SK-N-SH (cell line): Measurements from ENCODE around the gene C17orf50. TPM values are rescaled to one million over a fixed set of nuclear protein-coding genes. Genes with fewer than 3 reads are reported as not detected.

Source experiments
- CTCF ChIA-PET: fragments of 300-600, 350-600 bp; formaldehyde crosslinking; extraction: SDS; loops from one replicate; lab custom pipeline; 2021; lab: Yijun Ruan, JAX
- POLR2A ChIA-PET: fragments of 350-600 bp; sonication (Branson Sonifier 250); formaldehyde crosslinking; extraction: SDS; loops from one replicate; lab custom pipeline; 2020; ENCODE audit warnings: antibody characterized with exemption, inconsistent platforms; lab: Yijun Ruan, JAX
- DNase-seq: peaks from one replicate; pipeline ENCODE4 v3.0.0; 2012
- H2AFZ ChIP-seq: fragments of 200-600 bp; sonication (generic); 2 replicates; pipeline ENCODE4 v1.8.1; 2016; ENCODE audit warnings: antibody characterized with exemption, mild to moderate bottlenecking, low read depth
- H3F3A ChIP-seq: fragments of 200-600 bp; sonication (generic); replicated peaks from 2 replicates; pipeline ENCODE3; 2016; ENCODE audit warnings: antibody characterized with exemption, mild to moderate bottlenecking; ENCODE audit not compliant: insufficient read depth
- H3K27ac ChIP-seq, 2 experiments: fragments of 200-500 bp in 1 of 2; fragments of 200-600 bp in 1 of 2; sonication (Bioruptor generic) in 1 of 2; sonication (generic), shearing (Covaris generic) in 1 of 2; 2 replicates each; pipeline versions ENCODE4 v1.5.1 to v1.6.1; 2014 to 2016; ENCODE audit warnings: low read depth in 2 of 2, inconsistent platforms in 1 of 2, low read length in 1 of 2, mild to moderate bottlenecking in 1 of 2, mixed read lengths in 1 of 2
- H3K27me3 ChIP-seq: fragments of 200-600 bp; sonication (generic), shearing (Covaris generic); 2 replicates; pipeline ENCODE4 v1.6.1; 2016; ENCODE audit warnings: mixed run types; ENCODE audit not compliant: insufficient read depth
- H3K36me3 ChIP-seq, 2 experiments: fragments of 200-500 bp in 1 of 2; fragments of 200-600 bp in 1 of 2; sonication (Bioruptor generic) in 1 of 2; sonication (generic) in 1 of 2; replicated peaks in 1 of 2; 2 replicates each; pipeline versions ENCODE3 to v1.5.1; 2014 to 2016; ENCODE audit warnings: low read length in 1 of 2, mild to moderate bottlenecking in 1 of 2; ENCODE audit not compliant: insufficient read depth in 2 of 2, control insufficient read depth in 1 of 2
- H3K4me1 ChIP-seq, 2 experiments: fragments of 200-500 bp in 1 of 2; fragments of 200-600 bp in 1 of 2; sonication (Bioruptor generic) in 1 of 2; sonication (generic), shearing (Covaris generic) in 1 of 2; 2 replicates each; pipeline versions ENCODE4 v1.5.1 to v1.6.1; 2014 to 2016; ENCODE audit warnings: low read depth in 1 of 2, low read length in 1 of 2, mixed run types in 1 of 2; ENCODE audit not compliant: insufficient read depth in 2 of 2, control insufficient read depth in 1 of 2
- H3K4me2 ChIP-seq: fragments of 200-600 bp; sonication (generic), shearing (Covaris generic); 2 replicates; pipeline ENCODE4 v1.6.1; 2017; ENCODE audit warnings: mixed run types
- H3K4me3 ChIP-seq, 2 experiments: fragments of 200-500 bp in 1 of 2; fragments of 200-600 bp in 1 of 2; sonication (Bioruptor generic) in 1 of 2; sonication (generic), shearing (Covaris generic) in 1 of 2; 2 replicates each; pipeline versions ENCODE4 v1.5.1 to v1.8.1; 2014 to 2016; ENCODE audit warnings: low read depth in 2 of 2, inconsistent platforms in 1 of 2, low read length in 1 of 2, mild to moderate bottlenecking in 1 of 2, mixed read lengths in 1 of 2, moderate library complexity in 1 of 2
- H3K79me2 ChIP-seq: fragments of 200-600 bp; sonication (generic); 2 replicates; pipeline ENCODE4 v1.8.1; 2017; ENCODE audit warnings: mild to moderate bottlenecking; ENCODE audit not compliant: insufficient read depth
- H3K9ac ChIP-seq: fragments of 200-600 bp; sonication (generic); 2 replicates; pipeline ENCODE4 v1.6.1; 2017; ENCODE audit warnings: mixed run types
- H3K9me2 ChIP-seq: fragments of 200-600 bp; sonication (generic); 2 replicates; pipeline ENCODE4 v1.6.1; 2017; ENCODE audit warnings: mixed run types
- H3K9me3 ChIP-seq: fragments of 200-600 bp; sonication (generic); 2 replicates; pipeline ENCODE4 v1.6.1; 2017; ENCODE audit warnings: mixed run types, mild to moderate bottlenecking, moderate library complexity
- H4K20me1 ChIP-seq: fragments of 200-600 bp; sonication (generic); 2 replicates; pipeline ENCODE4 v1.6.1; 2017; ENCODE audit warnings: mild to moderate bottlenecking, mixed run types; ENCODE audit not compliant: insufficient read depth
- CHD2 ChIP-seq: fragments of 150-350 bp; IDR thresholded peaks from 2 replicates; pipeline ENCODE4 v1.6.1; 2018; ENCODE audit warnings: low read length; ENCODE audit not compliant: partially characterized antibody
- ELF1 ChIP-seq: IDR thresholded peaks from 2 replicates; pipeline ENCODE4 v1.4.0; 2012
- EP300 ChIP-seq, 2 experiments: IDR thresholded peaks; 2 replicates each; pipeline versions ENCODE4 v1.4.0 to v1.6.1; 2012; ENCODE audit warnings: borderline replicate concordance in 1 of 2, low read depth in 1 of 2, low read length in 1 of 2
- EZH2phosphoT487 ChIP-seq: fragments of 200-600 bp; sonication (generic); IDR thresholded peaks from 2 replicates; pipeline ENCODE4 v1.6.1; 2017; ENCODE audit warnings: low read depth, mixed run types, mild to moderate bottlenecking, antibody characterized with exemption, moderate library complexity, borderline replicate concordance
- FOXM1 ChIP-seq: IDR thresholded peaks from 2 replicates; pipeline ENCODE4 v1.4.0; 2012; ENCODE audit warnings: low read depth, mild to moderate bottlenecking
- GABPA ChIP-seq: IDR thresholded peaks from 2 replicates; pipeline ENCODE4 v1.4.0; 2012; ENCODE audit warnings: low read depth, mild to moderate bottlenecking
- JUND ChIP-seq: IDR thresholded peaks from 2 replicates; pipeline ENCODE4 v1.4.0; 2012
- NFIC ChIP-seq: IDR thresholded peaks from 2 replicates; pipeline ENCODE4 v1.4.0; 2012; ENCODE audit warnings: borderline replicate concordance
- NRF1 ChIP-seq: IDR thresholded peaks from 2 replicates; pipeline ENCODE4 v1.6.1; 2012; ENCODE audit warnings: low read depth, mild to moderate bottlenecking, low read length
- PBX3 ChIP-seq: IDR thresholded peaks from 2 replicates; pipeline ENCODE4; 2012
- RFX5 ChIP-seq: IDR thresholded peaks from 2 replicates; pipeline ENCODE4 v1.6.1; 2012; ENCODE audit warnings: mild to moderate bottlenecking, improper control_type of control experiment, low read length
- SMC3 ChIP-seq: IDR thresholded peaks from 2 replicates; pipeline ENCODE4 v1.6.1; 2012; ENCODE audit warnings: low read depth, low read length, improper control_type of control experiment
- TCF12 ChIP-seq: IDR thresholded peaks from 2 replicates; pipeline ENCODE4 v1.4.0; 2012
- WGBS: methylation state at CpG from one replicate; pipeline ENCODE4 v1.1.6; 2017; ENCODE audit warnings: low lambda C conversion rate; 5-methylcytosine and 5-hydroxymethylcytosine counted together
- polyA plus RNA-seq, 3 experiments: library from polyadenylated mRNA; depleted of rRNA; stranded (reverse); fragments of >200 nt; gene quantifications; 2 replicates each; pipeline ENCODE4 v1.2.3, GENCODE V29; 2012
- TF ChIP-seq, protein P1 (sequence below): fragments of 150-350 bp; IDR thresholded peaks from 2 replicates; pipeline ENCODE4 v1.6.1; 2017; ENCODE audit warnings: antibody characterized with exemption, low read length, low read depth, borderline replicate concordance
- TF ChIP-seq, protein P2 (sequence below): IDR thresholded peaks from 2 replicates; pipeline ENCODE4 v1.6.1; 2012; ENCODE audit warnings: mild to moderate bottlenecking, low read depth, low read length, moderate library complexity

Gene C17orf50
- polyA plus RNA-seq, 1 of the 3 experiments (the other 2 are of a cell fraction) = 0.05 TPM

DNA sequence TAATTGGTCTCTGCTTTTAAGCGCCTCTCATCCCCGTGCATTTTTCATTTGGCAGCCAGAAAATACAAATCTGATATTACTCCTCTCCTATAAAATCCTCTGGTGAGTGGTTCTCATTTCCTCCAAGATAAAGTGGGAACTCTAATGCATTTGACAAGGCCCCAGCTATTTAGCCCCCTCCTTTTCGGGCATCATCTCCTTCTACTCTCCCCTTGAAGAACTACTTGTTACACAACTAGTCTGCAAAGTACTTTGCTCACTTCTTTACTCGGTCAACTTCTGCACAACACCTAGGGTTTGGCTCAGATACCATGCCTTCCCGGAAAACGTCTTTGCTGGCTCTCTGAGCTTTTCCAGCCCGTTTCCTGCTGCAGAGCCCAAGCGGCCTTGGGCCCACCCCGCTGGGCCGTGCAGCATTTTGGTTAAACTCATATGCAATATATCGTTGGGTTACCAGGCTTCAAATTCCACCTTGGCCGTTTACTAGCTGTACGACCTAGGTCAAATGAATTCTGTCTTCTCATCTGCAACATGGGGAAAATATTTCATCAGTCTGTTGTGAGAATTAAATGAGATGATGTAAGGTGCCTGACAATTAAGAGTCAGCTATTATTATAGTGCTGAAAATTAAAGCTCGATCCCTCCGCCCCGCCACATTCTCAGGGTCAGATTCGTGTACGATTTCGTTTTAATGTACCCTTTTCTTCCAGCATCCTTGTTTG is 47.7 kb downstream of the C17orf50 start:
- peak overlapping the region; percentile 63; the same call in 1 of the 2 replicates for H2AFZ ChIP-seq
- TF ChIP-seq, protein P1, sequence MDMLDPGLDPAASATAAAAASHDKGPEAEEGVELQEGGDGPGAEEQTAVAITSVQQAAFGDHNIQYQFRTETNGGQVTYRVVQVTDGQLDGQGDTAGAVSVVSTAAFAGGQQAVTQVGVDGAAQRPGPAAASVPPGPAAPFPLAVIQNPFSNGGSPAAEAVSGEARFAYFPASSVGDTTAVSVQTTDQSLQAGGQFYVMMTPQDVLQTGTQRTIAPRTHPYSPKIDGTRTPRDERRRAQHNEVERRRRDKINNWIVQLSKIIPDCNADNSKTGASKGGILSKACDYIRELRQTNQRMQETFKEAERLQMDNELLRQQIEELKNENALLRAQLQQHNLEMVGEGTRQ = no peak
- TF ChIP-seq NFIC (no peak), FOXM1 (no peak), SMC3 (no peak), EZH2phosphoT487 (no peak), ELF1 (no peak), JUND (no peak), NRF1 (no peak), CHD2 (no peak), RFX5 (no peak), TCF12 (no peak), EP300 (IDR thresholded peaks at IDR 0.05; ENCODE audit: borderline replicate concordance in 1 of 2, low read depth in 1 of 2, low read length in 1 of 2) (no peak), GABPA (no peak), PBX3 (no peak)
- TF ChIP-seq, protein P2, sequence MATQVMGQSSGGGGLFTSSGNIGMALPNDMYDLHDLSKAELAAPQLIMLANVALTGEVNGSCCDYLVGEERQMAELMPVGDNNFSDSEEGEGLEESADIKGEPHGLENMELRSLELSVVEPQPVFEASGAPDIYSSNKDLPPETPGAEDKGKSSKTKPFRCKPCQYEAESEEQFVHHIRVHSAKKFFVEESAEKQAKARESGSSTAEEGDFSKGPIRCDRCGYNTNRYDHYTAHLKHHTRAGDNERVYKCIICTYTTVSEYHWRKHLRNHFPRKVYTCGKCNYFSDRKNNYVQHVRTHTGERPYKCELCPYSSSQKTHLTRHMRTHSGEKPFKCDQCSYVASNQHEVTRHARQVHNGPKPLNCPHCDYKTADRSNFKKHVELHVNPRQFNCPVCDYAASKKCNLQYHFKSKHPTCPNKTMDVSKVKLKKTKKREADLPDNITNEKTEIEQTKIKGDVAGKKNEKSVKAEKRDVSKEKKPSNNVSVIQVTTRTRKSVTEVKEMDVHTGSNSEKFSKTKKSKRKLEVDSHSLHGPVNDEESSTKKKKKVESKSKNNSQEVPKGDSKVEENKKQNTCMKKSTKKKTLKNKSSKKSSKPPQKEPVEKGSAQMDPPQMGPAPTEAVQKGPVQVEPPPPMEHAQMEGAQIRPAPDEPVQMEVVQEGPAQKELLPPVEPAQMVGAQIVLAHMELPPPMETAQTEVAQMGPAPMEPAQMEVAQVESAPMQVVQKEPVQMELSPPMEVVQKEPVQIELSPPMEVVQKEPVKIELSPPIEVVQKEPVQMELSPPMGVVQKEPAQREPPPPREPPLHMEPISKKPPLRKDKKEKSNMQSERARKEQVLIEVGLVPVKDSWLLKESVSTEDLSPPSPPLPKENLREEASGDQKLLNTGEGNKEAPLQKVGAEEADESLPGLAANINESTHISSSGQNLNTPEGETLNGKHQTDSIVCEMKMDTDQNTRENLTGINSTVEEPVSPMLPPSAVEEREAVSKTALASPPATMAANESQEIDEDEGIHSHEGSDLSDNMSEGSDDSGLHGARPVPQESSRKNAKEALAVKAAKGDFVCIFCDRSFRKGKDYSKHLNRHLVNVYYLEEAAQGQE = no peak
- TF ChIP-seq, all 33 proteins: peak for 0
- H3K79me2 ChIP-seq = peaks cover 41% of the 10 kb centered on the region
- no peak for DNase-seq
- H3K9me2 ChIP-seq = no peaks in the 10 kb centered on the region
- POLR2A ChIA-PET = interaction anchor here (0.5 to 4.2 kb wide), 16 partner anchors 8 to 230 kb away, joined by 3 to 65 read pairs (median 4); partner anchors contain the start of genes AP2B1 and PEX12
- H3K27ac ChIP-seq = peak overlapping the region; percentile 75 to 99
- peak overlapping the region; percentile 77 to 80 for H3K4me3 ChIP-seq
- H3K4me1 ChIP-seq = peaks cover 0 to 21% of the 10 kb centered on the region in 2 experiments; a peak in 3 of 4 replicates
- H3K36me3 ChIP-seq = peaks cover 0 to 12% of the 10 kb centered on the region in 2 experiments
- 43% methylated on average over 19 of the region's 19 CpGs for WGBS
- peak overlapping the region; percentile 65 for H3K4me2 ChIP-seq
- peak overlapping the region; percentile 90 for H3K9ac ChIP-seq
- H3K27me3 ChIP-seq = no peaks in the 10 kb centered on the region
- H4K20me1 ChIP-seq = peaks cover 36% of the 10 kb centered on the region
- H3F3A ChIP-seq = no peaks in the 10 kb centered on the region
- CTCF ChIA-PET = interaction anchor here (0.6 to 13.5 kb wide), 22 partner anchors 8 to 394 kb away, joined by 3 to 809 read pairs (median 5); partner anchors contain the start of genes C17orf50, HEATR9 and MMP28
- H3K9me3 ChIP-seq = no peaks in the 10 kb centered on the region
